Heart right ventricle (tissue), 16 donors: ENCODE data around the gene SCAF11. TPM values are rescaled to one million over a fixed set of nuclear protein-coding genes. Genes with fewer than 3 reads are reported as not detected.

Source experiments
- ATAC-seq, 8 donors: fragments of 200-7000 bp; cut with Tn5 transposase; one replicate each; pipeline ENCODE4 v1.9.1; 2020; ENCODE audit warnings: mild to moderate bottlenecking in 8 of 8, moderate library complexity in 8 of 8, moderate number of reproducible peaks in 1 of 8
- DNase-seq, 2 donors: peaks; one replicate each; pipeline ENCODE4 v3.0.0-alpha.2; 2020
- H3K27ac ChIP-seq, 10 donors: fragments of 200-600 bp; sonication (generic) in 2 of 10; one replicate each; pipeline versions ENCODE4 v1.5.0 to v1.8.0; 2020 to 2022; ENCODE audit warnings: mild to moderate bottlenecking in 3 of 10
- H3K27me3 ChIP-seq, 7 donors: fragments of 200-600 bp; one replicate each; pipeline ENCODE4 v1.8.0; 2021 to 2022; ENCODE audit warnings: mild to moderate bottlenecking in 2 of 7
- H3K36me3 ChIP-seq, 9 donors: fragments of 200-600 bp; sonication (generic) in 1 of 9; one replicate each; pipeline versions ENCODE4 v1.5.0 to v1.8.0; 2020 to 2022; ENCODE audit warnings: mild to moderate bottlenecking in 2 of 9
- H3K4me1 ChIP-seq, 9 donors: fragments of 200-600 bp; sonication (generic) in 1 of 9; one replicate each; pipeline versions ENCODE4 v1.5.0 to v1.8.0; 2020 to 2022; ENCODE audit warnings: mild to moderate bottlenecking in 4 of 9
- H3K4me3 ChIP-seq, 10 donors: fragments of 200-600 bp; sonication (generic) in 2 of 10; one replicate each; pipeline versions ENCODE4 v1.5.0 to v1.8.0; 2020 to 2022; ENCODE audit warnings: mild to moderate bottlenecking in 7 of 10, moderate library complexity in 2 of 10
- H3K9me3 ChIP-seq, 11 donors: fragments of 200-600 bp in 10 of 11; sonication (generic) in 2 of 11; one replicate each; pipeline versions ENCODE4 v1.5.0 to v1.8.0; 2013 to 2022; ENCODE audit warnings: mild to moderate bottlenecking in 2 of 11, control low read depth in 1 of 11, moderate library complexity in 1 of 11
- WGBS, 2 donors: extraction: QIAGEN DNeasy Blood & Tissue Kit; methylation state at CpG; one replicate each; pipeline ENCODE4 v1.1.7; 2013; ENCODE audit warnings: inconsistent platforms in 1 of 2; 5-methylcytosine and 5-hydroxymethylcytosine counted together
- intact Hi-C, 10 donors: fragments of 100-400 bp; cut with DNase I; formaldehyde crosslinking; loops; one replicate each; pipeline versions ENCODE4 v1.11.1 to v1.14.2; 2022
- polyA plus RNA-seq, 2 donors: library from polyadenylated mRNA; stranded (reverse); fragments of 200-250 nt; gene quantifications; one replicate each; pipeline ENCODE4 v1.2.3, GENCODE V29; 2013
- total RNA-seq, 10 donors: library from RNA; stranded (reverse); fragmentation: NEBNext Ultra II Directional in 3 of 10; extraction: Animal tissue kit (Norgen Biotek cat#: 25700) in 3 of 10; gene quantifications; one replicate each; pipeline versions ENCODE4 v1.2.1 to v1.2.4, GENCODE V29; 2021 to 2023
- TF ChIP-seq, protein P1 (sequence below), 9 donors: fragments of 200-600 bp; sonication (generic) in 2 of 9; IDR thresholded peaks; one replicate each; pipeline versions ENCODE4 v1.5.0 to v1.8.0; 2021 to 2022; ENCODE audit warnings: antibody characterized with exemption in 9 of 9, mild to moderate bottlenecking in 5 of 9, moderate library complexity in 1 of 9
- donor health status: Arrhythmogenic right ventricular cardiomyopathy.
- donor health status: ischemic (EF 13 %, LVEDD 7.1; RV severe dilation, severe dysfunction).
- donor health status: healthy with polysubstance abuse.
- donor health status: DM: no; HTN: yes; CAD: no.
- donor health status: DM: no; HTN: no; CAD: no.
- donor health status: ischemic (EF 25% LVEDD 6.9; RV normal size, moderate dysfunction).
- donor health status: ischemic (EF 25% LVEDD 5.7; RV mildly dilated, moderate dysfunction).
- donor health status: healthy.
- donor health status: DM: yes; HTN: yes; CAD: no.
- donor health status: Ischemic cardiomyopathy.
- donor health status: ischemic (EF 35%, LVEDD 5.7; RV mildly dilated, moderate dysfunction).
- donor health status: nonischemic (EF 11% LVEDD 7.7; RV severe dilation, severe dysfunction).
- donor health status: DM: yes; HTN: yes; CAD: no.
- donor health status: PGD.
- donor health status: ischemic (EF 29% LVEDD 5.4; RV normal size, mild dysfunction).
- donor health status: nonischemic (EF 23%, LVEDD 6.1; RV moderate dilation, normal function).

Gene SCAF11
- total and polyA plus RNA-seq, 12 donors: 15.1 to 112 (median 85.6) TPM

- Histone ChIP-seq H3K27ac (no peak overlapping the region), H3K4me3 (no peak overlapping the region), H3K27me3 (no peaks in the 10 kb centered on the region), H3K4me1 (peaks cover 0 to 14% (median 0%) of the 10 kb centered on the region in 9 donors), H3K9me3 (no peaks in the 10 kb centered on the region), H3K36me3 (peaks cover 0 to 61% (median 7%) of the 10 kb centered on the region in 9 donors)
- intact Hi-C loops: no loop called here
- no peak for ATAC-seq
- no peak for DNase-seq
- 86 to 88% methylated on average over 4 of the region's 4 CpGs for WGBS, 2 donors
- TF ChIP-seq, protein P1, sequence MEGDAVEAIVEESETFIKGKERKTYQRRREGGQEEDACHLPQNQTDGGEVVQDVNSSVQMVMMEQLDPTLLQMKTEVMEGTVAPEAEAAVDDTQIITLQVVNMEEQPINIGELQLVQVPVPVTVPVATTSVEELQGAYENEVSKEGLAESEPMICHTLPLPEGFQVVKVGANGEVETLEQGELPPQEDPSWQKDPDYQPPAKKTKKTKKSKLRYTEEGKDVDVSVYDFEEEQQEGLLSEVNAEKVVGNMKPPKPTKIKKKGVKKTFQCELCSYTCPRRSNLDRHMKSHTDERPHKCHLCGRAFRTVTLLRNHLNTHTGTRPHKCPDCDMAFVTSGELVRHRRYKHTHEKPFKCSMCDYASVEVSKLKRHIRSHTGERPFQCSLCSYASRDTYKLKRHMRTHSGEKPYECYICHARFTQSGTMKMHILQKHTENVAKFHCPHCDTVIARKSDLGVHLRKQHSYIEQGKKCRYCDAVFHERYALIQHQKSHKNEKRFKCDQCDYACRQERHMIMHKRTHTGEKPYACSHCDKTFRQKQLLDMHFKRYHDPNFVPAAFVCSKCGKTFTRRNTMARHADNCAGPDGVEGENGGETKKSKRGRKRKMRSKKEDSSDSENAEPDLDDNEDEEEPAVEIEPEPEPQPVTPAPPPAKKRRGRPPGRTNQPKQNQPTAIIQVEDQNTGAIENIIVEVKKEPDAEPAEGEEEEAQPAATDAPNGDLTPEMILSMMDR (IDR thresholded peaks at IDR 0.05): no peak
Observed at GRCh38 chr12:45907955-45908354, 82.4 kb downstream of the SCAF11 start.

GRCh38 chr12:45898094-45898493 is 92.3 kb downstream of the SCAF11 start:
- Histone ChIP-seq H3K4me3 (no peak overlapping the region), H3K36me3 (peaks cover 0 to 79% (median 31%) of the 10 kb centered on the region in 9 donors), H3K27ac (no peak overlapping the region), H3K9me3 (no peaks in the 10 kb centered on the region), H3K27me3 (no peaks in the 10 kb centered on the region), H3K4me1 (no peaks in the 10 kb centered on the region)
- DNase-seq (no peak), ATAC-seq (no peak)
- TF ChIP-seq, protein P1 (IDR thresholded peaks at IDR 0.05): no peak
- WGBS, 2 donors: 97% methylated on average over 1 of the region's 1 CpG
- intact Hi-C loops: no loop called here

- intact Hi-C loops: no loop called here
- H3K27ac ChIP-seq: no peak overlapping the region
- H3K27me3 ChIP-seq: no peaks in the 10 kb centered on the region
- no peak overlapping the region for H3K4me3 ChIP-seq
- H3K9me3 ChIP-seq: no peaks in the 10 kb centered on the region
- TF ChIP-seq, protein P1 (IDR thresholded peaks at IDR 0.05): no peak
- 90 to 94% methylated on average over 4 of the region's 4 CpGs for WGBS, 2 donors
- H3K36me3 ChIP-seq: peaks cover 0 to 91% (median 46%) of the 10 kb centered on the region in 9 donors
- DNase-seq (no peak), ATAC-seq (no peak)
- H3K4me1 ChIP-seq: peaks cover 0 to 4% (median 0%) of the 10 kb centered on the region in 9 donors
Observed at GRCh38 chr12:45895961-45896360, 94.4 kb downstream of the SCAF11 start.

GRCh38 chr12:45893240-45893639 is 97.1 kb downstream of the SCAF11 start:
- Histone ChIP-seq H3K27ac (no peak overlapping the region), H3K4me3 (no peak overlapping the region), H3K9me3 (no peaks in the 10 kb centered on the region), H3K4me1 (peaks cover 0 to 4% (median 0%) of the 10 kb centered on the region in 9 donors), H3K36me3 (peaks cover 0 to 72% (median 36%) of the 10 kb centered on the region in 9 donors), H3K27me3 (no peaks in the 10 kb centered on the region)
- no peak for DNase-seq
- TF ChIP-seq, protein P1 (IDR thresholded peaks at IDR 0.05): no peak
- intact Hi-C loops: no loop called here
- ATAC-seq: no peak
- WGBS, 2 donors: 58 to 61% methylated on average over 4 of the region's 4 CpGs
